KMS-11 (cell line): ENCODE data around the gene SHROOM3.

Source experiments
- H2AFZ ChIP-seq: fragments of 200-600 bp; sonication (generic); 2 replicates; pipeline ENCODE4 v1.6.1; 2016; ENCODE audit warnings: antibody characterized with exemption, mixed run types, low read depth
- H3K27ac ChIP-seq: fragments of 200-600 bp; sonication (generic); 2 replicates; pipeline ENCODE4 v1.6.1; 2016; ENCODE audit warnings: mild to moderate bottlenecking, mixed run types
- H3K27me3 ChIP-seq: fragments of 200-600 bp; sonication (generic); 2 replicates; pipeline ENCODE4 v1.6.1; 2017; ENCODE audit warnings: mild to moderate bottlenecking, low read depth, mixed run types, moderate library complexity; ENCODE audit not compliant: insufficient read depth
- H3K36me3 ChIP-seq: fragments of 200-600 bp; sonication (generic); 2 replicates; pipeline ENCODE4 v1.6.1; 2017; ENCODE audit warnings: mild to moderate bottlenecking, mixed run types; ENCODE audit not compliant: insufficient read depth
- H3K4me1 ChIP-seq: fragments of 200-600 bp; sonication (generic); 2 replicates; pipeline ENCODE4 v1.6.1; 2016; ENCODE audit warnings: mild to moderate bottlenecking, low read depth, mixed run types; ENCODE audit not compliant: poor library complexity, severe bottlenecking
- H3K4me2 ChIP-seq: fragments of 200-600 bp; sonication (generic); 2 replicates; pipeline ENCODE4 v1.7.0; 2016; ENCODE audit warnings: mild to moderate bottlenecking, mixed run types
- H3K4me3 ChIP-seq: fragments of 200-600 bp; sonication (generic); IDR thresholded peaks from 2 replicates; pipeline ENCODE4 v1.6.1; 2017; ENCODE audit warnings: low read depth, low read length, mixed read lengths; ENCODE audit not compliant: insufficient read depth
- H3K79me2 ChIP-seq: fragments of 200-600 bp; sonication (generic); 2 replicates; pipeline ENCODE4 v1.6.1; 2016; ENCODE audit warnings: low read depth, mixed run types; ENCODE audit not compliant: insufficient read depth
- H3K9ac ChIP-seq: fragments of 200-600 bp; sonication (generic); 2 replicates; pipeline ENCODE4 v1.6.1; 2016; ENCODE audit warnings: mild to moderate bottlenecking, mixed run types
- H4K20me1 ChIP-seq: fragments of 200-600 bp; sonication (generic); 2 replicates; pipeline ENCODE4 v1.6.1; 2016; ENCODE audit warnings: mild to moderate bottlenecking, mixed run types; ENCODE audit not compliant: insufficient read depth
- TF ChIP-seq, protein P1 (sequence below): fragments of 200-600 bp; sonication (generic); conservative IDR thresholded peaks from 2 replicates; pipeline ENCODE4 v1.6.1; 2017; ENCODE audit warnings: low read depth, mild to moderate bottlenecking, antibody characterized with exemption, low read length, moderate library complexity, mixed read lengths

The SHROOM3 gene

DNA sequence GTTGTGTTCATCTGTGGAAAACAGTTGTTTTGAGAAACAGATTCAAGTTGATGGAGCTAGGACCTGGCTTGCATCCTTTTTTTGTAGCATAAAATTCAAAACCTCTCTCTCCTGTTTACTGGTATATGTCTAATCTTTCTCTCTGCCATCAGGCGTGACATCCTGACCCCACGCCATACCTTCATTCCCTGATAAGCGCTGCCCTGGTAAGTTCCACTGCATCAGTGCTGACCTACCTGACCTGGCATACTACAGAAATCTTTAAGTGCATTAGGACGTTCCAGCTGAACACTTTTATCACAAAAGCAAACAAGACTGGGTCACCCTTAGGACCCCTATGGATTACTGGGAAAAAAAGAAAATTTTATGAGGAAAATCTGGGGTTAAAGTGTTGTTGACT, 230.7 kb downstream of the SHROOM3 start:
- TF ChIP-seq, protein P1, sequence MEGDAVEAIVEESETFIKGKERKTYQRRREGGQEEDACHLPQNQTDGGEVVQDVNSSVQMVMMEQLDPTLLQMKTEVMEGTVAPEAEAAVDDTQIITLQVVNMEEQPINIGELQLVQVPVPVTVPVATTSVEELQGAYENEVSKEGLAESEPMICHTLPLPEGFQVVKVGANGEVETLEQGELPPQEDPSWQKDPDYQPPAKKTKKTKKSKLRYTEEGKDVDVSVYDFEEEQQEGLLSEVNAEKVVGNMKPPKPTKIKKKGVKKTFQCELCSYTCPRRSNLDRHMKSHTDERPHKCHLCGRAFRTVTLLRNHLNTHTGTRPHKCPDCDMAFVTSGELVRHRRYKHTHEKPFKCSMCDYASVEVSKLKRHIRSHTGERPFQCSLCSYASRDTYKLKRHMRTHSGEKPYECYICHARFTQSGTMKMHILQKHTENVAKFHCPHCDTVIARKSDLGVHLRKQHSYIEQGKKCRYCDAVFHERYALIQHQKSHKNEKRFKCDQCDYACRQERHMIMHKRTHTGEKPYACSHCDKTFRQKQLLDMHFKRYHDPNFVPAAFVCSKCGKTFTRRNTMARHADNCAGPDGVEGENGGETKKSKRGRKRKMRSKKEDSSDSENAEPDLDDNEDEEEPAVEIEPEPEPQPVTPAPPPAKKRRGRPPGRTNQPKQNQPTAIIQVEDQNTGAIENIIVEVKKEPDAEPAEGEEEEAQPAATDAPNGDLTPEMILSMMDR: no peak
- Histone ChIP-seq H2AFZ (no peak overlapping the region), H3K36me3 (no peaks in the 10 kb centered on the region), H3K4me3 (no peak overlapping the region), H3K4me2 (no peak overlapping the region), H3K9ac (no peak overlapping the region), H4K20me1 (no peaks in the 10 kb centered on the region), H3K27me3 (no peaks in the 10 kb centered on the region), H3K79me2 (no peaks in the 10 kb centered on the region), H3K27ac (no peak overlapping the region), H3K4me1 (peaks cover 14% of the 10 kb centered on the region)

GRCh38 chr4:76666944-76667532, 232.0 kb downstream of the SHROOM3 start:
- peak overlapping the region; percentile 80 for H2AFZ ChIP-seq
- H3K4me3 ChIP-seq: peak overlapping the region; percentile 49
- peak overlapping the region; percentile 52 for H3K27ac ChIP-seq
- TF ChIP-seq, protein P1: no peak
- H3K4me1 ChIP-seq: peaks cover 14% of the 10 kb centered on the region
- no peaks in the 10 kb centered on the region for H4K20me1 ChIP-seq
- H3K27me3 ChIP-seq: no peaks in the 10 kb centered on the region
- H3K4me2 ChIP-seq: peak overlapping the region; percentile 65
- no peaks in the 10 kb centered on the region for H3K36me3 ChIP-seq
- H3K79me2 ChIP-seq: no peaks in the 10 kb centered on the region
- peak overlapping the region; percentile 25; the same call in 1 of the 2 replicates for H3K9ac ChIP-seq

GRCh38 chr4:76670631-76671030, 235.6 kb downstream of the SHROOM3 start:
- Histone ChIP-seq H3K79me2 (no peaks in the 10 kb centered on the region), H3K4me2 (no peak overlapping the region), H3K9ac (no peak overlapping the region), H3K36me3 (no peaks in the 10 kb centered on the region), H4K20me1 (no peaks in the 10 kb centered on the region), H2AFZ (no peak overlapping the region), H3K4me3 (no peak overlapping the region), H3K27me3 (no peaks in the 10 kb centered on the region), H3K4me1 (peaks cover 14% of the 10 kb centered on the region), H3K27ac (no peak overlapping the region)
- TF ChIP-seq, protein P1: no peak

DNA sequence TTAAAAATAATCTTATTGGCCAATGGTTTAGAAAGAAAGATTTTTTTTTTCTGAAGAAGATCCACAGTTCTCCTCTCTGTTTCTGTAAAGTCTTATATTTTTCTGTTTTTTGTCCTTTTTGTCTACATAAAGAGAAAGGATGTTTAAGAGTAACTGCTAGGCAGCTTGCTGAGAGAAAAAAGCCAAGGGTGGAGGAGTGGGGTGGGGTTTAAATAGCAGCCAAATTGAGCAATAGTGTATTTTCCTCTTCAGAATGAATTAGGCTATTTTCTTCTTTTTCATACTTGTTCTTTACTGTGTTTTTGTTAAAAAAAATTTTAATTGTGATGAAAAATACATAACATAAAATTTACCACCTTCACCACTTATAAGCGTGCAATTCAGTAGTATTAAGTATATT, 238.3 kb downstream of the SHROOM3 start:
- Histone ChIP-seq H3K27me3 (no peaks in the 10 kb centered on the region), H3K27ac (no peak overlapping the region), H2AFZ (no peak overlapping the region), H4K20me1 (no peaks in the 10 kb centered on the region), H3K4me1 (no peaks in the 10 kb centered on the region), H3K4me2 (no peak overlapping the region), H3K79me2 (no peaks in the 10 kb centered on the region), H3K9ac (no peak overlapping the region), H3K36me3 (no peaks in the 10 kb centered on the region), H3K4me3 (no peak overlapping the region)
- TF ChIP-seq, protein P1: no peak
